SKM-1 (cell line): ENCODE measurements around the gene NCAM2.

Experiments
- DNase-seq: peaks from one replicate; lab custom pipeline; 2025; ENCODE audit not compliant: unreplicated experiment; lab: John Stamatoyannopoulos, UW

The NCAM2 gene

GRCh38 chr21:21415741-21416140, 417.5 kb downstream of the NCAM2 start:
- DNase-seq, result no peak

- no peak for DNase-seq
Observed at GRCh38 chr21:21434944-21435343, 436.7 kb downstream of the NCAM2 start.

- DNase-seq, result no peak
Observed at GRCh38 chr21:21436012-21436534, 437.9 kb downstream of the NCAM2 start.

- no peak for DNase-seq
Observed at GRCh38 chr21:21439761-21440160, 441.6 kb downstream of the NCAM2 start.

GRCh38 chr21:21457077-21457476, 458.9 kb downstream of the NCAM2 start:
- no peak for DNase-seq

- no peak for DNase-seq
Observed at GRCh38 chr21:21458124-21458631, 460.0 kb downstream of the NCAM2 start.

GRCh38 chr21:21460979-21461378, 462.8 kb downstream of the NCAM2 start:
- DNase-seq, result no peak

- DNase-seq, result no peak
Observed at GRCh38 chr21:21463456-21463855, 465.2 kb downstream of the NCAM2 start.

GRCh38 chr21:21464684-21465083, 466.5 kb downstream of the NCAM2 start:
- DNase-seq, result no peak

- no peak for DNase-seq
Observed at GRCh38 chr21:21466752-21467151, 468.5 kb downstream of the NCAM2 start.

- DNase-seq, result no peak
Observed at GRCh38 chr21:21468003-21468402, 469.8 kb downstream of the NCAM2 start.

- DNase-seq, result no peak
Observed at GRCh38 chr21:21481239-21481638, 483.0 kb downstream of the NCAM2 start.

GRCh38 chr21:21508859-21509258, 510.6 kb downstream of the NCAM2 start:
- no peak for DNase-seq

- DNase-seq, result no peak
Observed at GRCh38 chr21:21530680-21531079, 532.5 kb downstream of the NCAM2 start.

GRCh38 chr21:21547368-21547953, 549.3 kb downstream of the NCAM2 start:
- no peak for DNase-seq

GRCh38 chr21:21559285-21560045, 561.3 kb downstream of the NCAM2 start:
- DNase-seq, result no peak
